H1 (cell line): ENCODE data around the gene SLC9A7. TPM values are rescaled to one million over a fixed set of nuclear protein-coding genes. Genes with fewer than 3 reads are reported as not detected.

ENCODE experiments used
- BCL11A ChIP-seq, 2 experiments: IDR thresholded peaks; one replicate each; pipeline ENCODE4 v1.6.1; 2011; ENCODE audit warnings: low read depth in 2 of 2, low read length in 2 of 2, mild to moderate bottlenecking in 2 of 2
- CHD2 ChIP-seq: IDR thresholded peaks from 2 replicates; pipeline ENCODE4 v1.6.1; 2012; ENCODE audit warnings: low read length, improper control_type of control experiment
- MAFK ChIP-seq: IDR thresholded peaks from 2 replicates; pipeline ENCODE4 v1.6.1; 2012; ENCODE audit warnings: low read depth, mild to moderate bottlenecking, improper control_type of control experiment, low read length
- SP1 ChIP-seq: IDR thresholded peaks from 2 replicates; pipeline ENCODE4 v1.6.1; 2011; ENCODE audit warnings: low read depth, low read length
- SRF ChIP-seq: IDR thresholded peaks from 2 replicates; pipeline ENCODE4 v1.6.1; 2011; ENCODE audit warnings: mild to moderate bottlenecking, low read depth, low read length, moderate library complexity
- TAF1 ChIP-seq: IDR thresholded peaks from 2 replicates; pipeline ENCODE4 v1.6.1; 2011; ENCODE audit warnings: mild to moderate bottlenecking, low read depth, low read length
- polyA plus RNA-seq, 7 experiments: library from polyadenylated mRNA; depleted of rRNA in 3 of 7; stranded (reverse) in 5 of 7; unstranded in 2 of 7; fragments of >200 nt in 5 of 7; fragments of 200-250 nt in 2 of 7; gene quantifications; 1 replicate in 5 of 7; 2 replicates in 1 of 7; 4 replicates in 1 of 7; pipeline versions ENCODE4 v1.2.1 to v1.2.3, GENCODE V29; 2011 to 2013; ENCODE audit warnings: missing spikeins in 2 of 7, mixed read lengths in 2 of 7
- small RNA-seq: library from polyadenylated mRNA; stranded (forward); fragments of <200 nt; extraction: miRNeasy Mini kit (QIAGEN cat#:217004); gene quantifications from one replicate; pipeline ENCODE3, GENCODE V24; 2013; ENCODE audit not compliant: insufficient read depth
- total RNA-seq: library from RNA; stranded (reverse); fragmentation: NEBNext Ultra II Directional; extraction: Animal tissue kit (Norgen Biotek cat#: 25700); gene quantifications from 2 replicates; pipeline ENCODE4 v1.2.1, GENCODE V29; 2021

SLC9A7 gene
- total and polyA plus RNA-seq, 2 of the 8 experiments (the other 6 are each of a cell fraction or from before 2014, with no cell fraction given), result 6.7 to 17.2 TPM

DNA sequence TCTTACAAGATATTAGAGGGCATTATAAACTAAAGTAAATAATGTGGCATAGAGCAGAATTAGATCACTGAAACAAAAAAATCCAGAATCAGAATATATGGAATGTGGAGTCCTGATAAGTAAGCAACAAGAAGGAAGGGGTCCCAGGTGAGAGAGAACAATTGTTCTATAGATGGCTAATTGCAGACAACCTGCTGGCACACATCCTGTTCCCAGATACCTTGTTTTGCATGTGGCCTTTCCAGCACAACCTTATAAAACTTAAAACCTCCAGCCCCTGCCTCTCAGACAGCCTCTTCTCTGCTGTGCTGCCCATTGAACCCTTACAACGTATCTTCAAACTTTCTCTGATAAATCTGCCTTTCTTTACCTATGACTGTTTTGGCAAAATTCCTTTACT is 209.0 kb downstream of the SLC9A7 start (continued):
- TF ChIP-seq TAF1 (no peak), MAFK (no peak), SP1 (no peak), CHD2 (no peak), SRF (no peak), BCL11A (IDR thresholded peaks at IDR 0.05; ENCODE audit: low read depth in 2 of 2, low read length in 2 of 2) (no peak)

Small RNAs within 50 kb of the gene (small RNA-seq; reads per million reads assigned to genes)
- gene RF00017, result not detected

Other genes with a start within 250 kb of the SLC9A7 start
- gene ZNF674, start 213.7 kb downstream of the SLC9A7 start, total RNA-seq, result 6.1 and 7.4 TPM in 2 replicates
- gene ZNF674, start 213.7 kb downstream of the SLC9A7 start, polyA plus RNA-seq (2011; rRNA removed), result 2.0 and 2.4 TPM in 2 replicates
- gene CHST7, start 185.4 kb downstream of the SLC9A7 start, total RNA-seq, result 14.1 and 15.3 TPM in 2 replicates
- 7.9 and 9.4 TPM in 2 replicates for gene CHST7, start 185.4 kb downstream of the SLC9A7 start, polyA plus RNA-seq (2011; rRNA removed)
- 6.1 and 6.9 TPM in 2 replicates for gene RP2, start 77.9 kb upstream of the SLC9A7 start, total RNA-seq
- 1.8 and 2.2 TPM in 2 replicates for gene RP2, start 77.9 kb upstream of the SLC9A7 start, polyA plus RNA-seq (2011; rRNA removed)
- 21.5 and 25.2 TPM in 2 replicates for gene JADE3, start 153.3 kb upstream of the SLC9A7 start, total RNA-seq
- 4.8 and 6.9 TPM in 2 replicates for gene JADE3, start 153.3 kb upstream of the SLC9A7 start, polyA plus RNA-seq (2011; rRNA removed)